MM.1S (cell line): ENCODE measurements around the gene DPH2.

Source experiments
- CTCF ChIP-seq: fragments of 300-600 bp; sonication (generic); IDR thresholded peaks from 2 replicates; pipeline ENCODE4 v1.5.1; 2016; ENCODE audit warnings: antibody characterized with exemption, low read length, mixed read lengths
- EZH2 ChIP-seq: fragments of 300-600 bp; sonication (generic); optimal IDR thresholded peaks from 2 replicates; pipeline ENCODE3; 2017; ENCODE audit warnings: low read depth, mild to moderate bottlenecking, antibody characterized with exemption, low read length, mixed read lengths
- EZH2phosphoT487 ChIP-seq: fragments of 300-600 bp; sonication (generic); IDR thresholded peaks from 2 replicates; pipeline ENCODE4 v1.6.1; 2018; ENCODE audit warnings: antibody characterized with exemption, low read length

GRCh38 chr1:43986712-43987111 is 16.9 kb downstream of the DPH2 start:
- TF ChIP-seq CTCF (no peak), EZH2 (no peak), EZH2phosphoT487 (no peak)
